Subcutaneous adipose tissue (tissue), 4 donors: ENCODE results near the gene SMLR1. TPM values are rescaled to one million over a fixed set of nuclear protein-coding genes. Genes with fewer than 3 reads are reported as not detected.

Experiments used
- total RNA-seq, 4 donors: library from RNA; depleted of rRNA; stranded (reverse); fragments of >200 nt; gene quantifications; one replicate each; pipeline ENCODE4 v1.1.0, GENCODE V29; 2016
- TF ChIP-seq, protein P1 (sequence below): fragments of 450-650 bp; IDR thresholded peaks from one replicate; pipeline ENCODE4 v1.5.1; 2016; ENCODE audit warnings: low read depth, mild to moderate bottlenecking, control low read depth, antibody characterized with exemption, moderate library complexity

SMLR1 gene
- total RNA-seq, 4 donors from 2014 or later = not detected

DNA sequence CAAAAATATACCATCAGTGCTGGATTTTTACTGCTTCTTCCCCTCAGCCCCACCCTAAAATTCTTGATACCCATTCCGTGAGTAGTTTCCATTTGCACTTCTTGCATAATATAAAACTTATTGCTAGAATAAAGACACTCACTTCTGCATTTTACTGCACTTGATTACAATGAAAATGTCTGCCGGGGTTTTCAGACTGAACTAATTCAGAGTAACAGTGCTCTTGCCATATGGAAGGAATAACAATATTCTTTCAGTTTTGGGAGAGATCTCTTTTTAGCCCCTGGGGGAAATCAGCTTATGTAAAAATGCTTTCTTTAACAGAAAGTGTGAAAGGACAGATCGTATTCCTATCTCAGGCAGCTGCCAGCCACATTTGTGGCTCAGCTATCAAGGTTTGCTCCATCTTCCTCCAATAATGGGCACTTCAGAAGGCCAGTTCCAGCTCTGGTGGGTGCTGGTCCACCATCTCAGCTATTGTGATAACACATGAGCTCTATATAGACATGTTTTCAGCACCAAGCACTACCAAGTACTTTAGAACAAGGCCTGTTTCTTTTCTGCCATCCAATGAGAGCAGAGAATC lies 8.9 kb downstream of the SMLR1 start:
- TF ChIP-seq, protein P1, sequence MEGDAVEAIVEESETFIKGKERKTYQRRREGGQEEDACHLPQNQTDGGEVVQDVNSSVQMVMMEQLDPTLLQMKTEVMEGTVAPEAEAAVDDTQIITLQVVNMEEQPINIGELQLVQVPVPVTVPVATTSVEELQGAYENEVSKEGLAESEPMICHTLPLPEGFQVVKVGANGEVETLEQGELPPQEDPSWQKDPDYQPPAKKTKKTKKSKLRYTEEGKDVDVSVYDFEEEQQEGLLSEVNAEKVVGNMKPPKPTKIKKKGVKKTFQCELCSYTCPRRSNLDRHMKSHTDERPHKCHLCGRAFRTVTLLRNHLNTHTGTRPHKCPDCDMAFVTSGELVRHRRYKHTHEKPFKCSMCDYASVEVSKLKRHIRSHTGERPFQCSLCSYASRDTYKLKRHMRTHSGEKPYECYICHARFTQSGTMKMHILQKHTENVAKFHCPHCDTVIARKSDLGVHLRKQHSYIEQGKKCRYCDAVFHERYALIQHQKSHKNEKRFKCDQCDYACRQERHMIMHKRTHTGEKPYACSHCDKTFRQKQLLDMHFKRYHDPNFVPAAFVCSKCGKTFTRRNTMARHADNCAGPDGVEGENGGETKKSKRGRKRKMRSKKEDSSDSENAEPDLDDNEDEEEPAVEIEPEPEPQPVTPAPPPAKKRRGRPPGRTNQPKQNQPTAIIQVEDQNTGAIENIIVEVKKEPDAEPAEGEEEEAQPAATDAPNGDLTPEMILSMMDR = no peak

DNA sequence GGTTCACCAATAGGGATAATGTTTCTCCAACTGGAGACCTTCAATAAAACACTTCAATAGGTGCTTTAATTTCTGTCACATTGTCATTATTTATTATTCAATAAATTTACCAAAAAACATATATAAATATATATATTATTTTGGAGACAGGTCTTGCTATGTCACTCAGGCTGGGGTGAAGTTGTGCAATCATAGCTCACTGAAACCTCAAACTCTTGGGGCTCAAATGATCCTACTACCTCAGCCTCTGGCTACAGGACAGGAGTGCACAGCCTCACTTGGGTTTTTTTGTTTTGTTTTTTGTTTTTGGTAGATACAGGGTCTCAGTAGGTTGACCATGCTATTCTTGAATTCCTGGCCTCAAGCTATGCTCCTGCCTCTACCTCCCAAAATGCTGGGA lies 9.9 kb downstream of the SMLR1 start:
- TF ChIP-seq, protein P1 = no peak

DNA sequence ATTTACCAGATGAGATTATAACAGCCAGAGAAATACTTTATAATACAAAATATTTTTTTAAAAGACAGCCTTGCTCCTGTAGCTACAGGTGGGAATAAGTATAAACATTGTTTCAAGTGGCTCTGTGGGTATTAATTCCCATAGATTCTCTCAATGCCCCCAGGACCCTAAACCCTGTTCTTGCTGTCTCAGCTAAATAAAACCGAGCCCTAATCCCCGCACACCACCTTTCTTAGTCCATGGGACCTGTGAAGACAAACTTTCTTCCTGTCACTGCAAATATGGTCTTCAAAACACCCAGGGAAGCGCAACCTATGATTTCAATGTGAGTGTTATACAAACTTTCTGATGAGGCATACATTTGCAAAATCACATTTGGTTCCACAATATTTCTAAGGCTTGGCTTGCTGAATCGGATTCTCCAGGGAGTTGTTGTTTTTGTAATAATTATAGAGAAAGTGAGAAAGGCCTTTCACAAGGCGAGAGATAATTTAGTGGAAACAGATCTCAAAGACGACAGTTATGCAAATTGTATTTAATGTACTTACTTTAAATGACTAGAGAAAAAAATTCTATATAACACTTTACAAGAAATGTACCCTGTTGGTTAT lies 11.1 kb downstream of the SMLR1 start:
- TF ChIP-seq, protein P1 = no peak

DNA sequence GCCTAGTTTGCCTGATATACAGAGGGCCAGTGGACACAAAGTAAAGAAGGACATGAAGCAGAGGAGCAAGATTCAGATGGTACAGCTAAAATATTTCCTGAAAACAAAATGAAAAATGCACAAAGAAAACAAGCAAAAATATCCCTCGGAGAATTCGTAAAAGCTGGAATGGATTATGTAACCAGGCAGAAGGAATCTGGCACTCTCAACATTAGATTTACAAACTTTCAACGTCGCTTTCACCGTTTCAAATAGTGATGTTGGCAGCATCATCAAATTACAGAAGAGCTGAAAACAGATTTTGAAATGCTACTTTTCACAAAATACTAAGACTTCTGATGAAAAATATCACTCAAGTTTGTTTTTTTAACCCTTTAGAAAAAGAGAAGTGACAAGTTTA lies 11.7 kb downstream of the SMLR1 start:
- TF ChIP-seq, protein P1 = no peak

GRCh38 chr6:130839379-130839778 lies 12.2 kb downstream of the SMLR1 start:
- TF ChIP-seq, protein P1 = no peak

DNA sequence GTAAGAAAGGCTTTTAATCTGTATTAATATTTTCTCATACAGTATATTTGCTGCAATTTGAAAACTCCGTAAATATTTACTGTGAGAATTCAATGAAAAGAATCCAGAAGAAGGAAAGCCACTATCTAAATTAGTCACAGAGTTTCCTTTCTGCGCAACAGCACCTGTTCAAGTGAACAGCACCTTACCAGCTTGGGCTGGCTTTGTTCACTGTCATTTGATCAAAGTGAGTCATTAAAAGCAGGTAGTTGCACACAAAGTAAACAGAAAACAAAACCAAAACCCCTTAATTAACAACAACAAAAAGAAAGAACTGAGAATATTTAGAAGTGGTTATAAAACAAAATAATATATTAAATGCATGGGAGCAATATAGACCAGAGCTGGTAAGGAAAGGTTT lies 12.8 kb downstream of the SMLR1 start:
- TF ChIP-seq, protein P1 = no peak

DNA sequence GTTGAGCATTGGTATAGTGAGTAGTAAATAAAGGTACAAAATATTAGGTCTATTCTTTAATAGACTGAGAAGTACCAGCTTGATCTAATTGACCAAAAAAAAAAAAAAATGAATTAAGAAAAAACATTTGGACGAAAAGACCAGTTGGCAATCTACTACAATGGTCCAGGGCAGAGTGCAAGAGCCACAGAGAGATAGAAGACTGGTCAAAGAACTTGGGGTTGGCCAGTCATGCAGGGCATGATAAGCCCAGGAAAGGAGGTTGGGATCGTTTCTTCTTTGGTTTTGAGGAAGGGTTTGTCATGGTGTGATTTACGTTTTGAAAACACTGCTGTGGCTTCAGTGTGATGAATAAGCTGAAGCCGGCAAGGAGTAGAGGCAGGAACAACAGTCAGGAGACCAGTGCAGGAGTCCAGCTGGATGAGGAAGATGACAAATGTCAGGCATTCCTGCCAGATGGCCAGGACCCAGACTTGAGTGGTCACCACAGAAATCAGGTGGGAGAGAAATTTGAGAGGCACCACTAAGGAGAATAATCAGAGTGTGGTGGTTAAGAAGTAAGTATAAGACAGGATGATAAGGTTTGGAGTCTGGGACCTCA lies 14.0 kb downstream of the SMLR1 start:
- TF ChIP-seq, protein P1 = no peak
